Measurements from ENCODE around the gene NCKAP1.

DNA sequence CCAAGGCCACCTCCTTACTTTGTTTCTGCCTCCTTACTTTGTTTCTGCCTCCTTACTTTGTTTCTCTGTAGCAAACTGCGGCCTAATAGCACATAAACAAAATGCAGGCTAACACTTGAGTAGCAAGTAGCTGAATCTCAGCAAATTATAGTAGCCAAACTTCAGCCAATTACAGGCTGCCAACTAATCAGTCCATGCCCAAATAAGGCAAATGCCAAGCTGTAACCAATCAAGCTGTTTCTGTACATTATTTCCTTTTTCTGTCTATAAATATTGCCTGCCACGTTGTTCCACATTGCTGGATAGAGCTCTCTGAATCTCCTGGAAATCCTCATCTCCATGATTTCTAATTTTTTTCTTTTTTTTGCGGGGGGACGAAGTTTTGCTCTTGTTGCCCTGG is 143.1 kb downstream of the NCKAP1 start:
- TF ChIP-seq, protein P1, sequence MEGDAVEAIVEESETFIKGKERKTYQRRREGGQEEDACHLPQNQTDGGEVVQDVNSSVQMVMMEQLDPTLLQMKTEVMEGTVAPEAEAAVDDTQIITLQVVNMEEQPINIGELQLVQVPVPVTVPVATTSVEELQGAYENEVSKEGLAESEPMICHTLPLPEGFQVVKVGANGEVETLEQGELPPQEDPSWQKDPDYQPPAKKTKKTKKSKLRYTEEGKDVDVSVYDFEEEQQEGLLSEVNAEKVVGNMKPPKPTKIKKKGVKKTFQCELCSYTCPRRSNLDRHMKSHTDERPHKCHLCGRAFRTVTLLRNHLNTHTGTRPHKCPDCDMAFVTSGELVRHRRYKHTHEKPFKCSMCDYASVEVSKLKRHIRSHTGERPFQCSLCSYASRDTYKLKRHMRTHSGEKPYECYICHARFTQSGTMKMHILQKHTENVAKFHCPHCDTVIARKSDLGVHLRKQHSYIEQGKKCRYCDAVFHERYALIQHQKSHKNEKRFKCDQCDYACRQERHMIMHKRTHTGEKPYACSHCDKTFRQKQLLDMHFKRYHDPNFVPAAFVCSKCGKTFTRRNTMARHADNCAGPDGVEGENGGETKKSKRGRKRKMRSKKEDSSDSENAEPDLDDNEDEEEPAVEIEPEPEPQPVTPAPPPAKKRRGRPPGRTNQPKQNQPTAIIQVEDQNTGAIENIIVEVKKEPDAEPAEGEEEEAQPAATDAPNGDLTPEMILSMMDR (IDR thresholded peaks at IDR 0.05 in 8 of 11, conservative IDR thresholded peaks at IDR 0.05 in 3 of 11), result no peak
- TF ChIP-seq POLR2A (IDR thresholded peaks at IDR 0.05), result no peak
